Stimulated activated naive CD8-positive, alpha-beta T cell treated with anti-CD3 and anti-CD28 coated beads, Interleukin-15, Interleukin-2, amounts not matched to agents 100 ng/mL and 50 ng/mL, for 24 hours (primary cell): ENCODE results near the gene ME2.
"Not testable (repeated sequence)": the region's sequence is repeated elsewhere in the genome, so short reads cannot be mapped to it uniquely, and the experiment has no call there.

Source experiments
- H3K27ac Mint-ChIP-seq: one replicate; pipeline ENCODE4 v1.8.0; 2021; ENCODE audit warnings: mild to moderate bottlenecking, mixed read lengths
- H3K27me3 Mint-ChIP-seq: one replicate; pipeline ENCODE4 v1.8.0; 2021; ENCODE audit warnings: mixed read lengths
- H3K36me3 Mint-ChIP-seq: one replicate; pipeline ENCODE4 v1.8.0; 2021; ENCODE audit warnings: low read depth, mixed read lengths
- H3K4me1 Mint-ChIP-seq: one replicate; pipeline ENCODE4 v1.8.0; 2021; ENCODE audit warnings: low read depth, mixed read lengths
- H3K4me3 Mint-ChIP-seq: one replicate; pipeline ENCODE4 v1.8.0; 2021; ENCODE audit warnings: mild to moderate bottlenecking, mixed read lengths
- H3K9me3 Mint-ChIP-seq: one replicate; pipeline ENCODE4 v1.8.0; 2021; ENCODE audit warnings: mixed read lengths

The ME2 gene

GRCh38 chr18:50878345-50879301 lies at the start of gene ME2:
Gene ME2, plus strand, starts transcription at chr18:50879118. Its CDS starts 16,703 bp downstream, at chr18:50895821.
- Mint-ChIP-seq H3K27ac (peak within 1 kb of the TSS; percentile 96), H3K4me3 (peak within 1 kb of the TSS; percentile 92), H3K9me3 (no peaks in the 10 kb centered on the region), H3K36me3 (peaks cover 12% of the 10 kb centered on the region), H3K4me1 (peaks cover 30% of the 10 kb centered on the region), H3K27me3 (no peaks in the 10 kb centered on the region)

GRCh38 chr18:50829644-50830043 lies 49.3 kb upstream of the ME2 start:
- H3K4me1 Mint-ChIP-seq = no peaks in the 10 kb centered on the region
- no peak overlapping the region for H3K4me3 Mint-ChIP-seq
- no peaks in the 10 kb centered on the region for H3K9me3 Mint-ChIP-seq
- H3K36me3 Mint-ChIP-seq = no peaks in the 10 kb centered on the region
- no peaks in the 10 kb centered on the region for H3K27me3 Mint-ChIP-seq
- no peak overlapping the region for H3K27ac Mint-ChIP-seq

- no peaks in the 10 kb centered on the region for H3K36me3 Mint-ChIP-seq
- no peak overlapping the region for H3K4me3 Mint-ChIP-seq
- H3K27ac Mint-ChIP-seq = no peak overlapping the region
- H3K9me3 Mint-ChIP-seq = no peaks in the 10 kb centered on the region
- no peaks in the 10 kb centered on the region for H3K4me1 Mint-ChIP-seq
- no peaks in the 10 kb centered on the region for H3K27me3 Mint-ChIP-seq
Measured at GRCh38 chr18:50830544-50830943, 48.4 kb upstream of the ME2 start.

GRCh38 chr18:50832754-50833153 lies 46.2 kb upstream of the ME2 start:
- Mint-ChIP-seq H3K4me3 (no peak overlapping the region), H3K9me3 (no peaks in the 10 kb centered on the region), H3K27me3 (peaks cover 6% of the 10 kb centered on the region), H3K27ac (peak overlapping the region; percentile 28), H3K36me3 (no peaks in the 10 kb centered on the region), H3K4me1 (peaks cover 6% of the 10 kb centered on the region)

- H3K27me3 Mint-ChIP-seq, H3K4me3 Mint-ChIP-seq, H3K9me3 Mint-ChIP-seq, H3K4me1 Mint-ChIP-seq, H3K27ac Mint-ChIP-seq, H3K36me3 Mint-ChIP-seq: not testable (repeated sequence)
Measured at GRCh38 chr18:50833496-50833895, 45.4 kb upstream of the ME2 start.

- Mint-ChIP-seq H3K9me3 (no peaks in the 10 kb centered on the region), H3K4me1 (peaks cover 6% of the 10 kb centered on the region), H3K27ac (no peak overlapping the region), H3K36me3 (no peaks in the 10 kb centered on the region), H3K4me3 (no peak overlapping the region), H3K27me3 (peaks cover 6% of the 10 kb centered on the region)
Measured at GRCh38 chr18:50836521-50836957, 42.4 kb upstream of the ME2 start.

GRCh38 chr18:50839341-50839740 lies 39.6 kb upstream of the ME2 start:
- Mint-ChIP-seq H3K4me1 (peaks cover 6% of the 10 kb centered on the region), H3K9me3 (no peaks in the 10 kb centered on the region), H3K27me3 (peaks cover 6% of the 10 kb centered on the region), H3K36me3 (no peaks in the 10 kb centered on the region), H3K4me3 (no peak overlapping the region), H3K27ac (no peak overlapping the region)

GRCh38 chr18:50839996-50840395 lies 38.9 kb upstream of the ME2 start:
- peaks cover 6% of the 10 kb centered on the region for H3K27me3 Mint-ChIP-seq
- peaks cover 6% of the 10 kb centered on the region for H3K4me1 Mint-ChIP-seq
- no peak overlapping the region for H3K4me3 Mint-ChIP-seq
- no peak overlapping the region for H3K27ac Mint-ChIP-seq
- no peaks in the 10 kb centered on the region for H3K36me3 Mint-ChIP-seq
- no peaks in the 10 kb centered on the region for H3K9me3 Mint-ChIP-seq

- H3K4me3 Mint-ChIP-seq = no peak overlapping the region
- no peaks in the 10 kb centered on the region for H3K4me1 Mint-ChIP-seq
- H3K9me3 Mint-ChIP-seq = no peaks in the 10 kb centered on the region
- H3K36me3 Mint-ChIP-seq = no peaks in the 10 kb centered on the region
- peaks cover 3% of the 10 kb centered on the region for H3K27me3 Mint-ChIP-seq
- H3K27ac Mint-ChIP-seq = no peak overlapping the region
Measured at GRCh38 chr18:50842846-50843245, 36.1 kb upstream of the ME2 start.

- no peak overlapping the region for H3K4me3 Mint-ChIP-seq
- H3K9me3 Mint-ChIP-seq = no peaks in the 10 kb centered on the region
- no peak overlapping the region for H3K27ac Mint-ChIP-seq
- H3K36me3 Mint-ChIP-seq = no peaks in the 10 kb centered on the region
- no peaks in the 10 kb centered on the region for H3K4me1 Mint-ChIP-seq
- peaks cover 3% of the 10 kb centered on the region for H3K27me3 Mint-ChIP-seq
Measured at GRCh38 chr18:50844554-50844953, 34.4 kb upstream of the ME2 start.

GRCh38 chr18:50844960-50845359 lies 34.0 kb upstream of the ME2 start:
- Mint-ChIP-seq H3K36me3 (no peaks in the 10 kb centered on the region), H3K27me3 (peaks cover 3% of the 10 kb centered on the region), H3K4me1 (no peaks in the 10 kb centered on the region), H3K27ac (no peak overlapping the region), H3K4me3 (no peak overlapping the region), H3K9me3 (no peaks in the 10 kb centered on the region)

- no peak overlapping the region for H3K4me3 Mint-ChIP-seq
- no peaks in the 10 kb centered on the region for H3K4me1 Mint-ChIP-seq
- H3K9me3 Mint-ChIP-seq = no peaks in the 10 kb centered on the region
- H3K36me3 Mint-ChIP-seq = no peaks in the 10 kb centered on the region
- H3K27me3 Mint-ChIP-seq = peaks cover 3% of the 10 kb centered on the region
- no peak overlapping the region for H3K27ac Mint-ChIP-seq
Measured at GRCh38 chr18:50847192-50847591, 31.7 kb upstream of the ME2 start.

GRCh38 chr18:50848061-50848551 lies 30.8 kb upstream of the ME2 start:
- H3K27ac Mint-ChIP-seq = no peak overlapping the region
- no peak overlapping the region for H3K4me3 Mint-ChIP-seq
- peaks cover 9% of the 10 kb centered on the region for H3K27me3 Mint-ChIP-seq
- no peaks in the 10 kb centered on the region for H3K36me3 Mint-ChIP-seq
- no peaks in the 10 kb centered on the region for H3K4me1 Mint-ChIP-seq
- peaks cover 5% of the 10 kb centered on the region for H3K9me3 Mint-ChIP-seq

- no peak overlapping the region for H3K4me3 Mint-ChIP-seq
- H3K4me1 Mint-ChIP-seq = no peaks in the 10 kb centered on the region
- peaks cover 5% of the 10 kb centered on the region for H3K9me3 Mint-ChIP-seq
- H3K27me3 Mint-ChIP-seq = peaks cover 10% of the 10 kb centered on the region
- no peaks in the 10 kb centered on the region for H3K36me3 Mint-ChIP-seq
- no peak overlapping the region for H3K27ac Mint-ChIP-seq
Measured at GRCh38 chr18:50848991-50849390, 29.9 kb upstream of the ME2 start.

GRCh38 chr18:50849419-50849821 lies 29.5 kb upstream of the ME2 start:
- Mint-ChIP-seq H3K4me3 (no peak overlapping the region), H3K4me1 (no peaks in the 10 kb centered on the region), H3K27ac (no peak overlapping the region), H3K9me3 (peaks cover 5% of the 10 kb centered on the region), H3K36me3 (no peaks in the 10 kb centered on the region), H3K27me3 (peaks cover 10% of the 10 kb centered on the region)
